Uterus (tissue), 2 donors: ENCODE data around the gene CTNND2.

Experiments used
- CTCF ChIP-seq, 4 experiments: fragments of 200-600 bp in 2 of 4; fragments of 450-650 bp in 2 of 4; sonication (generic) in 2 of 4; IDR thresholded peaks; one replicate each; pipeline ENCODE4 v1.5.1; 2016 to 2019; ENCODE audit warnings: antibody characterized with exemption in 4 of 4, mild to moderate bottlenecking in 2 of 4, moderate library complexity in 1 of 4
- POLR2A ChIP-seq, 2 donors: fragments of 450-650 bp; IDR thresholded peaks; one replicate each; pipeline ENCODE4 v1.6.1; 2016; ENCODE audit warnings: antibody characterized with exemption in 2 of 2, mild to moderate bottlenecking in 1 of 2, moderate library complexity in 1 of 2

DNA sequence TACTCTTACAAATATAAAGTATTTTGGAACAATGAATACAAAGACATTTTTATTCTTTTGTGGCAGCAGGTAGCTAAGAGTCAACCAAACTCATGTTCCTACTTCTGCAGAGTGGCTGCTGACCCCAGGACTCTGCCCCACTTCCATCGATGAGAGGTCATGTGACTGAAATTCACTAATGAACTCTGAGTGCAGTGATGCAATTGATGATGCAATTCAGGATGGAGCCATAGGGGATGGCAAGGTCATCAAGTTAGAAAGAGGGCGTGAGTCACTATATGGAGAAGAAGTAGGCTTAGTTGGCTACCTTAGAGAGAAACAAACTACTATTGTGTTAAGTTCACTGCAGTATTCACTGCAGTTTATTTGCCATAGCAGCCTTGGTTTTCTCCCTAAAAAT is 340.4 kb downstream of the CTNND2 start:
- TF ChIP-seq POLR2A (IDR thresholded peaks at IDR 0.05) (no peak), CTCF (IDR thresholded peaks at IDR 0.05) (no peak)
